WTC11 (cell line): ENCODE data around the gene SEC31B. TPM values are rescaled to one million over a fixed set of nuclear protein-coding genes. Genes with fewer than 3 reads are reported as not detected.

Experiments used
- ATAC-seq: fragments of 200-7000 bp; cut with Tn5 transposase; 2 replicates; pipeline ENCODE4 v1.10.0; 2021; ENCODE audit warnings: mild to moderate bottlenecking, moderate library complexity
- CTCF ChIA-PET: fragments of 300-600 bp; sonication (Branson Sonifier 250); formaldehyde crosslinking; loops from one replicate; lab custom pipeline; 2021; ENCODE audit warnings: antibody characterized with exemption; lab: Charles Lee
- POLR2A ChIA-PET: fragments of 350-600 bp; sonication (Branson Sonifier 250); formaldehyde crosslinking; loops from one replicate; lab custom pipeline; 2021; ENCODE audit warnings: antibody characterized with exemption; lab: Charles Lee
- DNase-seq: peaks from one replicate; pipeline ENCODE4 v3.0.0; 2021; ENCODE audit warnings: low spot score
- H3K27ac Mint-ChIP-seq: 2 replicates; pipeline ENCODE4 v1.8.0; 2021; ENCODE audit warnings: mixed read lengths
- H3K27me3 Mint-ChIP-seq: 2 replicates; pipeline ENCODE4 v1.8.0; 2021; ENCODE audit warnings: low read depth, mild to moderate bottlenecking, moderate library complexity, mixed read lengths
- H3K36me3 Mint-ChIP-seq: 2 replicates; pipeline ENCODE4 v1.8.0; 2021; ENCODE audit warnings: mixed read lengths
- H3K4me1 Mint-ChIP-seq: 2 replicates; pipeline ENCODE4 v1.8.0; 2022; ENCODE audit warnings: mixed read lengths
- H3K4me3 Mint-ChIP-seq: 2 replicates; pipeline ENCODE4 v1.8.0; 2021; ENCODE audit warnings: mild to moderate bottlenecking, moderate library complexity, mixed read lengths
- H3K9me3 Mint-ChIP-seq: 2 replicates; pipeline ENCODE4 v1.8.0; 2021; ENCODE audit warnings: mixed read lengths
- CBFB ChIP-seq: sonication (generic); formaldehyde crosslinking; IDR thresholded peaks from 2 replicates; pipeline ENCODE4 v1.8.1; 2022; ENCODE audit warnings: mild to moderate bottlenecking, low read depth, missing genetic modification reagents
- E2F1 ChIP-seq: sonication (generic); formaldehyde crosslinking; IDR thresholded peaks from 2 replicates; pipeline ENCODE4 v1.8.0; 2022; ENCODE audit warnings: mild to moderate bottlenecking, missing genetic modification reagents
- EMX1 ChIP-seq: fragments of 250-450 bp; sonication (Bioruptor Pico); IDR thresholded peaks from 2 replicates; pipeline ENCODE4 v1.8.0; 2021; ENCODE audit warnings: mild to moderate bottlenecking
- ERG ChIP-seq: fragments of 250-450 bp; sonication (Bioruptor Pico); IDR thresholded peaks from 2 replicates; pipeline ENCODE4 v1.8.0; 2021; ENCODE audit warnings: mild to moderate bottlenecking
- FOXK1 ChIP-seq: sonication (generic); formaldehyde crosslinking; IDR thresholded peaks from 2 replicates; pipeline ENCODE4 v1.8.0; 2022; ENCODE audit warnings: mild to moderate bottlenecking, moderate library complexity, missing genetic modification reagents
- HMGA2 ChIP-seq: fragments of 250-450 bp; sonication (Bioruptor Pico); IDR thresholded peaks from 2 replicates; pipeline ENCODE4 v1.4.0; 2021; ENCODE audit warnings: mild to moderate bottlenecking, moderate library complexity
- IRF2 ChIP-seq: sonication (generic); formaldehyde crosslinking; IDR thresholded peaks from 2 replicates; pipeline ENCODE4 v1.8.0; 2022; ENCODE audit warnings: low read depth, missing genetic modification reagents, borderline replicate concordance
- KAT7 ChIP-seq: sonication (generic); formaldehyde crosslinking; IDR thresholded peaks from 2 replicates; pipeline ENCODE4 v1.8.1; 2023; ENCODE audit warnings: missing genetic modification reagents, mild to moderate bottlenecking, borderline replicate concordance
- NFATC4 ChIP-seq: fragments of 250-450 bp; sonication (Bioruptor Pico); IDR thresholded peaks from 2 replicates; pipeline ENCODE4 v1.9.0; 2021; ENCODE audit warnings: mild to moderate bottlenecking
- PRRX2 ChIP-seq: fragments of 250-450 bp; sonication (Bioruptor Pico); IDR thresholded peaks from 2 replicates; pipeline ENCODE4 v1.8.0; 2021; ENCODE audit warnings: mild to moderate bottlenecking
- RORB ChIP-seq: fragments of 250-450 bp; sonication (Bioruptor Pico); IDR thresholded peaks from 2 replicates; pipeline ENCODE4 v1.9.0; 2021; ENCODE audit warnings: mild to moderate bottlenecking
- SMAD3 ChIP-seq: sonication (generic); formaldehyde crosslinking; IDR thresholded peaks from 2 replicates; pipeline ENCODE4 v1.8.0; 2022; ENCODE audit warnings: missing genetic modification reagents, mild to moderate bottlenecking, borderline replicate concordance
- SOX15 ChIP-seq: fragments of 250-450 bp; sonication (Bioruptor Pico); IDR thresholded peaks from 2 replicates; pipeline ENCODE4 v1.9.0; 2021; ENCODE audit warnings: mild to moderate bottlenecking
- SP1 ChIP-seq: sonication (generic); formaldehyde crosslinking; conservative IDR thresholded peaks from 2 replicates; pipeline ENCODE4 v1.8.1; 2022; ENCODE audit warnings: missing genetic modification reagents
- TP53 ChIP-seq: sonication (generic); formaldehyde crosslinking; IDR thresholded peaks from 2 replicates; pipeline ENCODE4 v1.8.1; 2023; ENCODE audit warnings: mild to moderate bottlenecking, missing genetic modification reagents
- ZNF121 ChIP-seq: sonication (generic); formaldehyde crosslinking; IDR thresholded peaks from 2 replicates; pipeline ENCODE4 v1.8.0; 2023; ENCODE audit warnings: missing genetic modification reagents
- ZNF138 ChIP-seq: sonication (generic); formaldehyde crosslinking; conservative IDR thresholded peaks from 2 replicates; pipeline ENCODE4 v1.8.1; 2022; ENCODE audit warnings: mild to moderate bottlenecking, moderate library complexity, missing genetic modification reagents
- ZNF317 ChIP-seq: sonication (generic); formaldehyde crosslinking; IDR thresholded peaks from 2 replicates; pipeline ENCODE4 v1.8.1; 2023; ENCODE audit warnings: low read depth, mild to moderate bottlenecking, moderate library complexity, missing genetic modification reagents, borderline replicate concordance
- ZNF423 ChIP-seq: fragments of 250-450 bp; sonication (Bioruptor Pico); IDR thresholded peaks from 2 replicates; pipeline ENCODE4 v2.1.2; 2022; ENCODE audit warnings: mild to moderate bottlenecking, moderate library complexity
- ZNF532 ChIP-seq: fragments of 250-450 bp; sonication (Bioruptor Pico); IDR thresholded peaks from 2 replicates; pipeline ENCODE4 v1.9.0; 2021; ENCODE audit warnings: mild to moderate bottlenecking, borderline replicate concordance
- total RNA-seq: library from RNA; stranded (reverse); gene quantifications from 3 replicates; pipeline ENCODE4 v1.2.3, GENCODE V29; 2021
- TF ChIP-seq, protein P1 (sequence below): sonication (generic); formaldehyde crosslinking; IDR thresholded peaks from 2 replicates; pipeline ENCODE4 v1.8.1; 2023; ENCODE audit warnings: mild to moderate bottlenecking, missing genetic modification reagents
- TF ChIP-seq, protein P2 (sequence below): sonication (generic); formaldehyde crosslinking; IDR thresholded peaks from 2 replicates; pipeline ENCODE4 v1.8.0; 2023; ENCODE audit warnings: mild to moderate bottlenecking, missing genetic modification reagents
- TF ChIP-seq, protein P3 (sequence below): sonication (generic); formaldehyde crosslinking; IDR thresholded peaks from 2 replicates; pipeline ENCODE4 v1.8.0; 2023; ENCODE audit warnings: missing genetic modification reagents
- TF ChIP-seq, protein P4 (sequence below): fragments of 250-450 bp; sonication (Bioruptor Pico); IDR thresholded peaks from 2 replicates; pipeline ENCODE4 v2.1.2; 2022; ENCODE audit warnings: mild to moderate bottlenecking, moderate library complexity
- TF ChIP-seq, protein P5 (sequence below): sonication (generic); formaldehyde crosslinking; conservative IDR thresholded peaks from 2 replicates; pipeline ENCODE4 v1.8.1; 2022; ENCODE audit warnings: mild to moderate bottlenecking, missing genetic modification reagents

The SEC31B gene
- total RNA-seq, 1 experiment from 2014 or later, result 6.7 TPM

GRCh38 chr10:100516847-100517246, 2.8 kb downstream of the SEC31B start:
- H3K4me3 Mint-ChIP-seq, result no peak overlapping the region
- peaks cover 54% of the 10 kb centered on the region for H3K27me3 Mint-ChIP-seq
- ATAC-seq, result peak; percentile 35

DNA sequence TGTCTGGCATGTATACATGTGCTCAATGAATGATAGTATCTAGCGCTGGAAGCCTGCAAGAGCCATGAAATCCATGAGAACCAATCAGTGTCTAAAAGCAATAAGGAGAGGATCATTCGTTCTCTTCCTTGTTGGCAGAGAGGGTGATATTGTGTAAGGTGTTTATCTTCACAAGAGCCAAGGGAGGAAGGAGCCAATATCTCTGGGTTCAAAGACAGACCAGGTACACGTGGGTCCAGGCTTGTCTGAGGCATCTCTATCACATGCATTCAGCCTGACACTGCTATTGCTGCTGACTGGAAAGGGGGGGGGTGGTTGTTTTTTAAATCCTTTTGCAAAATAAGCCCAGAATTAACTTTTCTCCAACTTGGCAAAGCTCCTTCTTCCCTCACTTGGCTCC, 4.0 kb downstream of the SEC31B start:
- ATAC-seq, result no peak
- peaks cover 53% of the 10 kb centered on the region for H3K27me3 Mint-ChIP-seq
- no peaks in the 10 kb centered on the region for H3K9me3 Mint-ChIP-seq
- POLR2A ChIA-PET, result no interaction called here
- no peak overlapping the region for H3K27ac Mint-ChIP-seq
- CTCF ChIA-PET, result interaction anchor here (1.3 kb wide), 1 partner anchor 75 kb away, joined by 6 read pairs; no protein-coding TSS in a partner anchor
- no peak overlapping the region for H3K4me3 Mint-ChIP-seq
- H3K36me3 Mint-ChIP-seq, result no peaks in the 10 kb centered on the region; the same call in 1 of the 2 replicates
- H3K4me1 Mint-ChIP-seq, result 0 out of 2 replicates have a peak, but pooled peaks cover 8% of the 10 kb centered on the region
- DNase-seq, result no peak
- TF ChIP-seq FOXK1 (CRISPR knock-in tag) (no peak), KAT7 (no peak), ZNF532 (CRISPR knock-in tag) (no peak), SOX15 (CRISPR knock-in tag) (no peak), ZNF423 (CRISPR knock-in tag) (no peak)
- TF ChIP-seq, protein P1, sequence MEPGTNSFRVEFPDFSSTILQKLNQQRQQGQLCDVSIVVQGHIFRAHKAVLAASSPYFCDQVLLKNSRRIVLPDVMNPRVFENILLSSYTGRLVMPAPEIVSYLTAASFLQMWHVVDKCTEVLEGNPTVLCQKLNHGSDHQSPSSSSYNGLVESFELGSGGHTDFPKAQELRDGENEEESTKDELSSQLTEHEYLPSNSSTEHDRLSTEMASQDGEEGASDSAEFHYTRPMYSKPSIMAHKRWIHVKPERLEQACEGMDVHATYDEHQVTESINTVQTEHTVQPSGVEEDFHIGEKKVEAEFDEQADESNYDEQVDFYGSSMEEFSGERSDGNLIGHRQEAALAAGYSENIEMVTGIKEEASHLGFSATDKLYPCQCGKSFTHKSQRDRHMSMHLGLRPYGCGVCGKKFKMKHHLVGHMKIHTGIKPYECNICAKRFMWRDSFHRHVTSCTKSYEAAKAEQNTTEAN, result no peak

More at GRCh38 chr10:100516847-100517246, 2.8 kb downstream of the SEC31B start:
- TF ChIP-seq NFATC4 (CRISPR knock-in tag) (no peak), IRF2 (CRISPR knock-in tag) (no peak), SP1 (CRISPR knock-in tag) (no peak), ZNF121 (no peak), CBFB (CRISPR knock-in tag) (no peak), ZNF423 (CRISPR knock-in tag) (no peak), SMAD3 (CRISPR knock-in tag) (no peak), RORB (CRISPR knock-in tag) (no peak), PRRX2 (CRISPR knock-in tag) (no peak), TP53 (CRISPR knock-in tag) (no peak), ERG (CRISPR knock-in tag) (no peak), HMGA2 (CRISPR knock-in tag) (no peak), ZNF138 (CRISPR knock-in tag) (no peak), EMX1 (no peak), E2F1 (CRISPR knock-in tag) (no peak), ZNF317 (CRISPR knock-in tag) (no peak)
- TF ChIP-seq, protein P2, sequence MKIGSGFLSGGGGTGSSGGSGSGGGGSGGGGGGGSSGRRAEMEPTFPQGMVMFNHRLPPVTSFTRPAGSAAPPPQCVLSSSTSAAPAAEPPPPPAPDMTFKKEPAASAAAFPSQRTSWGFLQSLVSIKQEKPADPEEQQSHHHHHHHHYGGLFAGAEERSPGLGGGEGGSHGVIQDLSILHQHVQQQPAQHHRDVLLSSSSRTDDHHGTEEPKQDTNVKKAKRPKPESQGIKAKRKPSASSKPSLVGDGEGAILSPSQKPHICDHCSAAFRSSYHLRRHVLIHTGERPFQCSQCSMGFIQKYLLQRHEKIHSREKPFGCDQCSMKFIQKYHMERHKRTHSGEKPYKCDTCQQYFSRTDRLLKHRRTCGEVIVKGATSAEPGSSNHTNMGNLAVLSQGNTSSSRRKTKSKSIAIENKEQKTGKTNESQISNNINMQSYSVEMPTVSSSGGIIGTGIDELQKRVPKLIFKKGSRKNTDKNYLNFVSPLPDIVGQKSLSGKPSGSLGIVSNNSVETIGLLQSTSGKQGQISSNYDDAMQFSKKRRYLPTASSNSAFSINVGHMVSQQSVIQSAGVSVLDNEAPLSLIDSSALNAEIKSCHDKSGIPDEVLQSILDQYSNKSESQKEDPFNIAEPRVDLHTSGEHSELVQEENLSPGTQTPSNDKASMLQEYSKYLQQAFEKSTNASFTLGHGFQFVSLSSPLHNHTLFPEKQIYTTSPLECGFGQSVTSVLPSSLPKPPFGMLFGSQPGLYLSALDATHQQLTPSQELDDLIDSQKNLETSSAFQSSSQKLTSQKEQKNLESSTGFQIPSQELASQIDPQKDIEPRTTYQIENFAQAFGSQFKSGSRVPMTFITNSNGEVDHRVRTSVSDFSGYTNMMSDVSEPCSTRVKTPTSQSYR (CRISPR knock-in tag), result no peak
- TF ChIP-seq, protein P3, sequence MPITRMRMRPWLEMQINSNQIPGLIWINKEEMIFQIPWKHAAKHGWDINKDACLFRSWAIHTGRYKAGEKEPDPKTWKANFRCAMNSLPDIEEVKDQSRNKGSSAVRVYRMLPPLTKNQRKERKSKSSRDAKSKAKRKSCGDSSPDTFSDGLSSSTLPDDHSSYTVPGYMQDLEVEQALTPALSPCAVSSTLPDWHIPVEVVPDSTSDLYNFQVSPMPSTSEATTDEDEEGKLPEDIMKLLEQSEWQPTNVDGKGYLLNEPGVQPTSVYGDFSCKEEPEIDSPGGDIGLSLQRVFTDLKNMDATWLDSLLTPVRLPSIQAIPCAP (CRISPR knock-in tag), result no peak
- TF ChIP-seq, protein P4, sequence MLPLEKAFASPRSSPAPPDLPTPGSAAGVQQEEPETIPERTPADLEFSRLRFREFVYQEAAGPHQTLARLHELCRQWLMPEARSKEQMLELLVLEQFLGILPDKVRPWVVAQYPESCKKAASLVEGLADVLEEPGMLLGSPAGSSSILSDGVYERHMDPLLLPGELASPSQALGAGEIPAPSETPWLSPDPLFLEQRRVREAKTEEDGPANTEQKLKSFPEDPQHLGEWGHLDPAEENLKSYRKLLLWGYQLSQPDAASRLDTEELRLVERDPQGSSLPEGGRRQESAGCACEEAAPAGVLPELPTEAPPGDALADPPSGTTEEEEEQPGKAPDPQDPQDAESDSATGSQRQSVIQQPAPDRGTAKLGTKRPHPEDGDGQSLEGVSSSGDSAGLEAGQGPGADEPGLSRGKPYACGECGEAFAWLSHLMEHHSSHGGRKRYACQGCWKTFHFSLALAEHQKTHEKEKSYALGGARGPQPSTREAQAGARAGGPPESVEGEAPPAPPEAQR (CRISPR knock-in tag), result no peak
- TF ChIP-seq, protein P5, sequence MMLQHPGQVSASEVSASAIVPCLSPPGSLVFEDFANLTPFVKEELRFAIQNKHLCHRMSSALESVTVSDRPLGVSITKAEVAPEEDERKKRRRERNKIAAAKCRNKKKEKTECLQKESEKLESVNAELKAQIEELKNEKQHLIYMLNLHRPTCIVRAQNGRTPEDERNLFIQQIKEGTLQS (CRISPR knock-in tag), result no peak
- ChIA-PET CTCF (interaction anchor here (0.5 to 4.1 kb wide), 19 partner anchors 9 to 723 kb away, joined by 3 to 134 read pairs (median 4); partner anchors contain the start of gene HIF1AN), POLR2A (no interaction called here)
- DNase-seq, result peak; percentile 41
- no peaks in the 10 kb centered on the region; the same call in 1 of the 2 replicates for H3K36me3 Mint-ChIP-seq
- no peak overlapping the region for H3K27ac Mint-ChIP-seq
- H3K4me1 Mint-ChIP-seq, result 0 out of 2 replicates have a peak, but pooled peaks cover 8% of the 10 kb centered on the region
- H3K9me3 Mint-ChIP-seq, result no peaks in the 10 kb centered on the region
